Sigmoid colon (tissue), 7 donors: ENCODE results near the gene SUSD5. TPM values are rescaled to one million over a fixed set of nuclear protein-coding genes. Genes with fewer than 3 reads are reported as not detected.

Experiments
- DNase-seq: peaks from one replicate; pipeline ENCODE4 v3.0.0-alpha.2; 2019
- H3K27ac ChIP-seq, 4 donors: fragments of 200-600 bp; sonication (generic); one replicate each; pipeline ENCODE4 v1.5.1; 2016 to 2019; ENCODE audit warnings: mild to moderate bottlenecking in 1 of 4
- H3K27me3 ChIP-seq, 3 donors: fragments of 200-600 bp; sonication (generic); one replicate each; pipeline ENCODE4 v1.5.1; 2019; ENCODE audit warnings: mild to moderate bottlenecking in 1 of 3
- H3K36me3 ChIP-seq, 4 donors: fragments of 200-600 bp; sonication (generic); one replicate each; pipeline ENCODE4 v1.5.1; 2016 to 2019
- H3K4me1 ChIP-seq, 4 donors: fragments of 200-600 bp; sonication (generic); one replicate each; pipeline ENCODE4 v1.5.1; 2017 to 2019
- H3K4me3 ChIP-seq, 4 donors: fragments of 200-600 bp; sonication (generic); one replicate each; pipeline ENCODE4 v1.5.1; 2017 to 2019; ENCODE audit warnings: mild to moderate bottlenecking in 2 of 4, moderate library complexity in 1 of 4
- H3K9me3 ChIP-seq, 4 donors: fragments of 200-600 bp in 3 of 4; sonication (generic) in 3 of 4; one replicate each; pipeline versions ENCODE4 v1.5.1 to v1.6.1; 2013 to 2019
- CTCF ChIP-seq, 4 experiments: fragments of 450-650 bp in 3 of 4; fragments of 200-600 bp in 1 of 4; IDR thresholded peaks; one replicate each; pipeline ENCODE4 v1.5.1; 2016 to 2019; ENCODE audit warnings: antibody characterized with exemption in 4 of 4, mild to moderate bottlenecking in 3 of 4, moderate library complexity in 2 of 4
- EP300 ChIP-seq, 4 donors: sonication (generic); formaldehyde crosslinking; IDR thresholded peaks; one replicate each; pipeline ENCODE4 v1.6.1; 2017; ENCODE audit warnings: antibody characterized with exemption in 4 of 4
- POLR2A ChIP-seq, 2 donors: fragments of 450-650 bp; IDR thresholded peaks; one replicate each; pipeline ENCODE4 v1.6.1; 2016; ENCODE audit warnings: antibody characterized with exemption in 2 of 2, mild to moderate bottlenecking in 2 of 2, moderate library complexity in 2 of 2
- POLR2AphosphoS5 ChIP-seq, 4 donors: sonication (generic); formaldehyde crosslinking; IDR thresholded peaks; one replicate each; pipeline ENCODE4 v1.6.1; 2017; ENCODE audit warnings: antibody characterized with exemption in 4 of 4
- WGBS, 2 donors: extraction: QIAGEN DNeasy Blood & Tissue Kit; methylation state at CpG; one replicate each; pipeline ENCODE4 v1.1.7; 2013; 5-methylcytosine and 5-hydroxymethylcytosine counted together
- intact Hi-C: fragments of 100-400 bp; cut with DNase I; formaldehyde crosslinking; loops from one replicate; pipeline ENCODE4 v1.15.1; 2023
- polyA plus RNA-seq, 3 donors: library from polyadenylated mRNA; stranded (reverse); fragments of 200-250 nt; gene quantifications; one replicate each; pipeline ENCODE4 v1.2.3, GENCODE V29; 2013
- total RNA-seq, 4 donors: library from RNA; depleted of rRNA; stranded (reverse); fragments of >200 nt; gene quantifications; one replicate each; pipeline ENCODE4 v1.1.0, GENCODE V29; 2016
- donor health status: healthy with polysubstance abuse.
- donor health status: Bipolar disorder and iron deficiency.
- donor health status: healthy.

The SUSD5 gene
- total and polyA plus RNA-seq, 7 donors: under 0.01 to 10.9 (median 1.7) TPM; not detected in 1

GRCh38 chr3:33137691-33138090 is 80.9 kb downstream of the SUSD5 start:
- no peak for TF ChIP-seq CTCF (IDR thresholded peaks at IDR 0.05)
- no peak for TF ChIP-seq POLR2AphosphoS5 (IDR thresholded peaks at IDR 0.05)
- no peak overlapping the region for H3K4me3 ChIP-seq
- 84 to 85% methylated on average over 1 of the region's 1 CpG for WGBS, 2 donors
- intact Hi-C loops: no loop called here
- H3K36me3 ChIP-seq: peaks cover 11 to 77% (median 38%) of the 10 kb centered on the region in 4 donors
- peaks cover 0 to 7% (median 2%) of the 10 kb centered on the region in 4 donors for H3K4me1 ChIP-seq
- H3K9me3 ChIP-seq: no peaks in the 10 kb centered on the region
- H3K27ac ChIP-seq: no peak overlapping the region
- no peak for DNase-seq
- no peaks in the 10 kb centered on the region for H3K27me3 ChIP-seq

DNA sequence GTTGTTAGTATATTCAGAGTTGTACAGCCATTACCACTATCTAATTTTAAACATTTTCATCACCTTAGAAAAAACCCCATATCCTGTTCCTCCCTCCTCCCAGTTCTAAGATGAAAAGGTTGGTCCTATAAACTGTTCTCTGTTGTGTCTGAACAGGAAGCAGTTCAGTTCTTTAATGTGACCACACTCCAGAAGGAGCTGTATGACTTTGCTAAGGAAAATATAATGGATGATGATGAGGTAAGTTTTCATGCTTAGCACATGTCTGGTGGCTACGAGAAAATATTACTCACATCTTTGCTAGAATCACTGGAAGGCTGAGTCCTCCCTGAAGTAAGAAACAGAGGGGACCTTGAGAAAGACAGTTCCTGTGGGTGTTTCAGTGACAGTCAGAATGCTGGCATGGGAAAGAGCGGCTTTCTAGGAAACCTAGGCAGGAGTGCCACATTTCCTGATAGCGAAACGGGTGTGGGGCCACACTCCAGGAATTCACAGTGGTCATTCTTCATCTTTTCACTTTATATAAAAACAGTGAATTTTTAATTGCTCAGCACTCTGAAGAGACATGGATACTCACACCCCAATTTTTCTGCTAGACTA is 84.5 kb downstream of the SUSD5 start:
- H3K36me3 ChIP-seq: peaks cover 15 to 82% (median 41%) of the 10 kb centered on the region in 4 donors
- TF ChIP-seq EP300 (IDR thresholded peaks at IDR 0.05): no peak
- no peak for TF ChIP-seq POLR2A (IDR thresholded peaks at IDR 0.05)
- no peak for TF ChIP-seq CTCF (IDR thresholded peaks at IDR 0.05)
- no peak for TF ChIP-seq POLR2AphosphoS5 (IDR thresholded peaks at IDR 0.05)
- no peak overlapping the region for H3K4me3 ChIP-seq
- intact Hi-C loops: no loop called here
- H3K9me3 ChIP-seq: no peaks in the 10 kb centered on the region
- WGBS, 2 donors: 67 to 83% methylated on average over 4 of the region's 4 CpGs
- H3K27ac ChIP-seq: no peak overlapping the region
- no peaks in the 10 kb centered on the region for H3K4me1 ChIP-seq
- H3K27me3 ChIP-seq: no peaks in the 10 kb centered on the region
- DNase-seq: no peak

- TF ChIP-seq POLR2A (IDR thresholded peaks at IDR 0.05) (no peak), POLR2AphosphoS5 (IDR thresholded peaks at IDR 0.05) (no peak), CTCF (IDR thresholded peaks at IDR 0.05) (no peak)
- 94 to 97% methylated on average over 1 of the region's 1 CpG for whole genome bisulfite sequencing, 2 donors
- H3K27ac ChIP-seq: no peak overlapping the region
- H3K27me3 ChIP-seq: no peaks in the 10 kb centered on the region
- H3K36me3 ChIP-seq: peaks cover 15 to 92% (median 43%) of the 10 kb centered on the region in 4 donors
- H3K4me1 ChIP-seq: no peaks in the 10 kb centered on the region
- intact Hi-C loops: loop anchor here (2.0 kb wide), 1 partner anchor 241 kb away; no protein-coding TSS in a partner anchor
- H3K9me3 ChIP-seq: no peaks in the 10 kb centered on the region
- H3K4me3 ChIP-seq: no peak overlapping the region
- no peak for DNase-seq
Measured at GRCh38 chr3:33132019-33132360, 86.6 kb downstream of the SUSD5 start.

- H3K36me3 ChIP-seq: peaks cover 11 to 92% (median 41%) of the 10 kb centered on the region in 4 donors
- WGBS, 2 donors: 31 to 54% methylated on average over 6 of the region's 6 CpGs
- no peak for TF ChIP-seq POLR2A (IDR thresholded peaks at IDR 0.05)
- TF ChIP-seq CTCF (IDR thresholded peaks at IDR 0.05): peak; percentile 45 to 81 (median 68)
- TF ChIP-seq EP300 (IDR thresholded peaks at IDR 0.05): no peak
- no peak for TF ChIP-seq POLR2AphosphoS5 (IDR thresholded peaks at IDR 0.05)
- no peak overlapping the region for H3K27ac ChIP-seq
- DNase-seq: no peak
- H3K4me1 ChIP-seq: no peaks in the 10 kb centered on the region
- no peak overlapping the region for H3K4me3 ChIP-seq
- no peaks in the 10 kb centered on the region for H3K9me3 ChIP-seq
- H3K27me3 ChIP-seq: no peaks in the 10 kb centered on the region
- intact Hi-C loops: loop anchor here (2.0 kb wide), 1 partner anchor 241 kb away; no protein-coding TSS in a partner anchor
Measured at GRCh38 chr3:33131331-33132018, 87.1 kb downstream of the SUSD5 start.
